HEK293 (cell line): ENCODE results near the gene TMOD2.

Experiments used
- CTCF ChIA-PET: fragments of 350-600 bp; formaldehyde crosslinking; extraction: SDS; loops from one replicate; lab custom pipeline; 2021; ENCODE audit warnings: antibody characterized with exemption; lab: Yijun Ruan, JAX
- POLR2A ChIA-PET: fragments of 300-600 bp; formaldehyde crosslinking; extraction: SDS; loops from one replicate; lab custom pipeline; 2020; ENCODE audit warnings: antibody characterized with exemption, inconsistent platforms; lab: Yijun Ruan, JAX
- H3K27ac ChIP-seq: fragments of 200-500 bp; sonication (Bioruptor generic); 2 replicates; pipeline ENCODE4 v1.5.1; 2014; ENCODE audit warnings: low read depth, low read length, control low read depth, inconsistent platforms; ENCODE audit errors: extremely low read depth
- H3K36me3 ChIP-seq, 2 experiments: fragments of 200-500 bp in 1 of 2; sonication (Bioruptor generic) in 1 of 2; 1 replicate in 1 of 2; 2 replicates in 1 of 2; pipeline ENCODE4 v1.5.1; 2014 to 2017; ENCODE audit warnings: inconsistent platforms in 2 of 2, low read length in 2 of 2; ENCODE audit not compliant: control insufficient read depth in 2 of 2, insufficient read depth in 1 of 2
- H3K4me1 ChIP-seq: fragments of 200-500 bp; sonication (Bioruptor generic); 2 replicates; pipeline ENCODE4 v1.5.1; 2014; ENCODE audit warnings: mild to moderate bottlenecking, low read length, inconsistent platforms; ENCODE audit not compliant: control insufficient read depth, insufficient read depth
- H3K4me3 ChIP-seq: 2 replicates; pipeline ENCODE4 v1.5.1; 2011; ENCODE audit warnings: low read depth, mild to moderate bottlenecking, control low read depth, low read length, moderate library complexity
- H3K9me3 ChIP-seq: fragments of 200-500 bp; sonication (Bioruptor generic); 2 replicates; pipeline ENCODE4 v1.5.1; 2014; ENCODE audit warnings: low read depth, low read length, inconsistent platforms; ENCODE audit not compliant: control insufficient read depth, insufficient read depth
- FEZF1 ChIP-seq: fragments of 450-650 bp; formaldehyde crosslinking; IDR thresholded peaks from 2 replicates; pipeline ENCODE4 v1.5.1; 2016; ENCODE audit warnings: missing biosample characterization, missing genetic modification characterization
- GLI4 ChIP-seq: fragments of 450-650 bp; formaldehyde crosslinking; IDR thresholded peaks from 2 replicates; pipeline ENCODE4 v1.5.1; 2016; ENCODE audit warnings: missing biosample characterization, missing genetic modification characterization
- IKZF3 ChIP-seq: fragments of 450-650 bp; IDR thresholded peaks from 2 replicates; pipeline ENCODE4 v1.5.0; 2018; ENCODE audit warnings: missing biosample characterization, mild to moderate bottlenecking, missing genetic modification characterization, moderate library complexity
- OSR2 ChIP-seq: fragments of 450-650 bp; formaldehyde crosslinking; IDR thresholded peaks from 2 replicates; pipeline ENCODE4 v1.5.1; 2016; ENCODE audit warnings: missing biosample characterization, missing genetic modification characterization
- SP3 ChIP-seq: fragments of 450-650 bp; formaldehyde crosslinking; IDR thresholded peaks from 2 replicates; pipeline ENCODE4 v1.5.1; 2016; ENCODE audit warnings: missing biosample characterization, missing genetic modification characterization
- ZBTB17 ChIP-seq: fragments of 450-650 bp; formaldehyde crosslinking; IDR thresholded peaks from 2 replicates; pipeline ENCODE4 v1.5.1; 2016; ENCODE audit warnings: missing biosample characterization, missing genetic modification characterization
- ZBTB21 ChIP-seq: fragments of 450-650 bp; formaldehyde crosslinking; IDR thresholded peaks from 2 replicates; pipeline ENCODE4 v1.5.1; 2017; ENCODE audit warnings: missing biosample characterization, missing genetic modification characterization
- ZBTB48 ChIP-seq: fragments of 450-650 bp; formaldehyde crosslinking; IDR thresholded peaks from 2 replicates; pipeline ENCODE4 v1.5.1; 2016; ENCODE audit warnings: missing biosample characterization, missing genetic modification characterization
- ZEB2 ChIP-seq: fragments of 450-650 bp; formaldehyde crosslinking; IDR thresholded peaks from 2 replicates; pipeline ENCODE4 v1.5.1; 2016; ENCODE audit warnings: missing biosample characterization, missing genetic modification characterization
- ZNF404 ChIP-seq: fragments of 450-650 bp; formaldehyde crosslinking; IDR thresholded peaks from 2 replicates; pipeline ENCODE4 v1.5.1; 2017; ENCODE audit warnings: missing biosample characterization, missing genetic modification characterization
- ZNF548 ChIP-seq: fragments of 450-650 bp; formaldehyde crosslinking; IDR thresholded peaks from 2 replicates; pipeline ENCODE4 v1.5.1; 2016; ENCODE audit warnings: missing biosample characterization, missing genetic modification characterization
- ZNF549 ChIP-seq: fragments of 450-650 bp; IDR thresholded peaks from 2 replicates; pipeline ENCODE4 v1.5.1; 2018; ENCODE audit warnings: missing biosample characterization, missing genetic modification characterization, mild to moderate bottlenecking, inconsistent platforms, moderate library complexity
- ZNF629 ChIP-seq: fragments of 450-650 bp; formaldehyde crosslinking; IDR thresholded peaks from 2 replicates; pipeline ENCODE4 v1.5.1; 2017; ENCODE audit warnings: missing biosample characterization, missing genetic modification characterization
- ZNF777 ChIP-seq: fragments of 450-650 bp; formaldehyde crosslinking; IDR thresholded peaks from 2 replicates; pipeline ENCODE4 v1.5.1; 2017; ENCODE audit warnings: missing biosample characterization, missing genetic modification characterization, borderline replicate concordance
- ZNF785 ChIP-seq: fragments of 450-650 bp; formaldehyde crosslinking; IDR thresholded peaks from 2 replicates; pipeline ENCODE4 v1.5.1; 2016; ENCODE audit warnings: missing biosample characterization, missing genetic modification characterization
- TF ChIP-seq, protein P1 (sequence below): fragments of 450-650 bp; formaldehyde crosslinking; IDR thresholded peaks from 2 replicates; pipeline ENCODE4 v1.5.1; 2016; ENCODE audit warnings: missing biosample characterization, missing genetic modification characterization
- TF ChIP-seq, protein P2 (sequence below): fragments of 450-650 bp; formaldehyde crosslinking; IDR thresholded peaks from 2 replicates; pipeline ENCODE4 v1.5.1; 2016; ENCODE audit warnings: missing biosample characterization, missing genetic modification characterization
- TF ChIP-seq, protein P3 (sequence below): fragments of 450-650 bp; IDR thresholded peaks from 2 replicates; pipeline ENCODE4 v1.5.1; 2018; ENCODE audit warnings: missing biosample characterization, mild to moderate bottlenecking, missing genetic modification characterization
- TF ChIP-seq, protein P4 (sequence below): fragments of 450-650 bp; formaldehyde crosslinking; IDR thresholded peaks from 2 replicates; pipeline ENCODE4 v1.5.1; 2016; ENCODE audit warnings: missing biosample characterization, missing genetic modification characterization
- TF ChIP-seq, protein P5 (sequence below): fragments of 450-650 bp; formaldehyde crosslinking; IDR thresholded peaks from 2 replicates; pipeline ENCODE4 v1.5.1; 2016; ENCODE audit warnings: missing biosample characterization, missing genetic modification characterization
- TF ChIP-seq, protein P6 (sequence below): fragments of 450-650 bp; formaldehyde crosslinking; IDR thresholded peaks from 2 replicates; pipeline ENCODE4 v1.5.1; 2016; ENCODE audit warnings: missing biosample characterization, missing genetic modification characterization, low read depth

The TMOD2 gene

DNA sequence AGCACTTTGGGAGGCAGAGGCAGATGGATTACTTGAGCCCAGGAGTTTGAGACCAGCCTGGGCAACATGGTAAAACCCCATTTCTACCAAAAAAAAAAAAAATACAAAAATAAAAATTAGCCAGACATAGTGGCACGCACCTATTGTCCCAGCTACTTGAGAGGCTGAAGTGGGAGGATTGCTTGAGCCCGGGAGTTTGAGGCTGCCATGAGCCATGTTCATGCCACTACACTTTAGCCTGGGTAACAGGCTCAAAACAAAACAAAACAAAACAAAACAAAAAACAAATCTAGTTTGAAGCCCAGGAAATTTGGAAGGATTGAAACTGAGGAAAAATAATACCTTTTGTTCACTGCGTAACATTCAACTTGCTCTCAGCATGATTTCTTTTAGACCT is 94.7 kb downstream of the TMOD2 start (continued):
- TF ChIP-seq, protein P1, sequence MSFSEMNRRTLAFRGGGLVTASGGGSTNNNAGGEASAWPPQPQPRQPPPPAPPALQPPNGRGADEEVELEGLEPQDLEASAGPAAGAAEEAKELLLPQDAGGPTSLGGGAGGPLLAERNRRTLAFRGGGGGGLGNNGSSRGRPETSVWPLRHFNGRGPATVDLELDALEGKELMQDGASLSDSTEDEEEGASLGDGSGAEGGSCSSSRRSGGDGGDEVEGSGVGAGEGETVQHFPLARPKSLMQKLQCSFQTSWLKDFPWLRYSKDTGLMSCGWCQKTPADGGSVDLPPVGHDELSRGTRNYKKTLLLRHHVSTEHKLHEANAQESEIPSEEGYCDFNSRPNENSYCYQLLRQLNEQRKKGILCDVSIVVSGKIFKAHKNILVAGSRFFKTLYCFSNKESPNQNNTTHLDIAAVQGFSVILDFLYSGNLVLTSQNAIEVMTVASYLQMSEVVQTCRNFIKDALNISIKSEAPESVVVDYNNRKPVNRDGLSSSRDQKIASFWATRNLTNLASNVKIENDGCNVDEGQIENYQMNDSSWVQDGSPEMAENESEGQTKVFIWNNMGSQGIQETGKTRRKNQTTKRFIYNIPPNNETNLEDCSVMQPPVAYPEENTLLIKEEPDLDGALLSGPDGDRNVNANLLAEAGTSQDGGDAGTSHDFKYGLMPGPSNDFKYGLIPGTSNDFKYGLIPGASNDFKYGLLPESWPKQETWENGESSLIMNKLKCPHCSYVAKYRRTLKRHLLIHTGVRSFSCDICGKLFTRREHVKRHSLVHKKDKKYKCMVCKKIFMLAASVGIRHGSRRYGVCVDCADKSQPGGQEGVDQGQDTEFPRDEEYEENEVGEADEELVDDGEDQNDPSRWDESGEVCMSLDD = no peak
- TF ChIP-seq ZBTB48 (tag by site-specific recombination) = no peak

DNA sequence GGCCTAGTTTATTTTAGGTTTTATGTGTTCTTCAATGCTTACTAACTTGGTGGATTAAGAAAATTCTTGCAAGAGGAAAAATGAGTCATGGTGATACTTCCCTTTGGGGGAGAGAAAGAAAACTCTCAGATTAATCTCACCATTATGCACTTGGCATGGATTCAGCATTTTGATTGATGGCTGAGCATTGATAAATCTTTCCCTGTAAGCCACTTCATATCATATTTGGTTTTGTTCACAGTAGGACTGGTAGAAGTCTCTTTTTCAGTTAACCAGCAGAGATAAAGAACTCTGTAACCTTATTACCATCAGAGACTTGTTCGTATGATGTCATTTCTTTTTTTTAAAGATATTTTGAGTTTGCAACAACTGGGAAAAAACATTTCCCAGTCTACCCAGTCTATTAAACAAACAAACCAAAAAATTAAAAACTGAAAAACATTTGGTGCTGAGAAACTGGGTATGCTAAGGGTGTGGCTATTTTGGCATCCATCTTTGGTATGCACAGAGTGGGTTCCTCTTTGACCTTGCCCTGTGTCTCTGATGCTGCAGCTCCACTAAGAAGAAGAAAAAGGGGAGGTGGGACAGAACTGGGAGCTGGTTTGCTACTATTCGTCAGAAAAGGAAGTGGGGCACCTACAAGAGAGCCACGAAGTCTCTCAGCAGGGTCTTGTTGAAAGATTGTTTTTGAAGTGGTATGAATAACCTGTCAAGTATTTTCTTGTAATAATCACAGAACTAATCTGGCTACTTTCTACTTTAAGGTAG is 95.2 kb downstream of the TMOD2 start:
- no peaks in the 10 kb centered on the region for H3K36me3 ChIP-seq
- POLR2A ChIA-PET = no interaction called here
- no peaks in the 10 kb centered on the region for H3K9me3 ChIP-seq
- CTCF ChIA-PET = no interaction called here
- H3K4me1 ChIP-seq = peaks cover 24% of the 10 kb centered on the region
- no peak overlapping the region for H3K4me3 ChIP-seq
- no peak overlapping the region for H3K27ac ChIP-seq
- TF ChIP-seq, protein P2, sequence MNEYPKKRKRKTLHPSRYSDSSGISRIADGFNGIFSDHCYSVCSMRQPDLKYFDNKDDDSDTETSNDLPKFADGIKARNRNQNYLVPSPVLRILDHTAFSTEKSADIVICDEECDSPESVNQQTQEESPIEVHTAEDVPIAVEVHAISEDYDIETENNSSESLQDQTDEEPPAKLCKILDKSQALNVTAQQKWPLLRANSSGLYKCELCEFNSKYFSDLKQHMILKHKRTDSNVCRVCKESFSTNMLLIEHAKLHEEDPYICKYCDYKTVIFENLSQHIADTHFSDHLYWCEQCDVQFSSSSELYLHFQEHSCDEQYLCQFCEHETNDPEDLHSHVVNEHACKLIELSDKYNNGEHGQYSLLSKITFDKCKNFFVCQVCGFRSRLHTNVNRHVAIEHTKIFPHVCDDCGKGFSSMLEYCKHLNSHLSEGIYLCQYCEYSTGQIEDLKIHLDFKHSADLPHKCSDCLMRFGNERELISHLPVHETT (tag by site-specific recombination) = no peak
- TF ChIP-seq, protein P3, sequence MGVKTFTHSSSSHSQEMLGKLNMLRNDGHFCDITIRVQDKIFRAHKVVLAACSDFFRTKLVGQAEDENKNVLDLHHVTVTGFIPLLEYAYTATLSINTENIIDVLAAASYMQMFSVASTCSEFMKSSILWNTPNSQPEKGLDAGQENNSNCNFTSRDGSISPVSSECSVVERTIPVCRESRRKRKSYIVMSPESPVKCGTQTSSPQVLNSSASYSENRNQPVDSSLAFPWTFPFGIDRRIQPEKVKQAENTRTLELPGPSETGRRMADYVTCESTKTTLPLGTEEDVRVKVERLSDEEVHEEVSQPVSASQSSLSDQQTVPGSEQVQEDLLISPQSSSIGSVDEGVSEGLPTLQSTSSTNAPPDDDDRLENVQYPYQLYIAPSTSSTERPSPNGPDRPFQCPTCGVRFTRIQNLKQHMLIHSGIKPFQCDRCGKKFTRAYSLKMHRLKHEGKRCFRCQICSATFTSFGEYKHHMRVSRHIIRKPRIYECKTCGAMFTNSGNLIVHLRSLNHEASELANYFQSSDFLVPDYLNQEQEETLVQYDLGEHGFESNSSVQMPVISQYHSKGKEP = 0 out of 2 replicates have a peak, but pooled peaks have one; percentile 27
- TF ChIP-seq, protein P4, sequence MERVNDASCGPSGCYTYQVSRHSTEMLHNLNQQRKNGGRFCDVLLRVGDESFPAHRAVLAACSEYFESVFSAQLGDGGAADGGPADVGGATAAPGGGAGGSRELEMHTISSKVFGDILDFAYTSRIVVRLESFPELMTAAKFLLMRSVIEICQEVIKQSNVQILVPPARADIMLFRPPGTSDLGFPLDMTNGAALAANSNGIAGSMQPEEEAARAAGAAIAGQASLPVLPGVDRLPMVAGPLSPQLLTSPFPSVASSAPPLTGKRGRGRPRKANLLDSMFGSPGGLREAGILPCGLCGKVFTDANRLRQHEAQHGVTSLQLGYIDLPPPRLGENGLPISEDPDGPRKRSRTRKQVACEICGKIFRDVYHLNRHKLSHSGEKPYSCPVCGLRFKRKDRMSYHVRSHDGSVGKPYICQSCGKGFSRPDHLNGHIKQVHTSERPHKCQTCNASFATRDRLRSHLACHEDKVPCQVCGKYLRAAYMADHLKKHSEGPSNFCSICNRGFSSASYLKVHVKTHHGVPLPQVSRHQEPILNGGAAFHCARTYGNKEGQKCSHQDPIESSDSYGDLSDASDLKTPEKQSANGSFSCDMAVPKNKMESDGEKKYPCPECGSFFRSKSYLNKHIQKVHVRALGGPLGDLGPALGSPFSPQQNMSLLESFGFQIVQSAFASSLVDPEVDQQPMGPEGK (tag by site-specific recombination) = 0 out of 2 replicates have a peak, but pooled peaks have one; percentile 20
- TF ChIP-seq GLI4 (tag by site-specific recombination) (no peak), ZBTB21 (tag by site-specific recombination) (peak; percentile 64; the same call in 1 of the 2 replicates), ZNF785 (tag by site-specific recombination) (no peak), ZNF404 (tag by site-specific recombination) (no peak), SP3 (tag by site-specific recombination) (no peak), ZBTB17 (tag by site-specific recombination) (no peak), OSR2 (tag by site-specific recombination) (peak; percentile 69), ZNF777 (no peak), IKZF3 (tag by site-specific recombination) (peak; percentile 59; the same call in 1 of the 2 replicates), FEZF1 (peak; percentile 73), ZNF629 (tag by site-specific recombination) (peak; percentile 84), ZNF548 (tag by site-specific recombination) (no peak), ZNF549 (tag by site-specific recombination) (no peak), ZEB2 (tag by site-specific recombination) (peak; percentile 67; the same call in 1 of the 2 replicates)
- TF ChIP-seq, protein P5, sequence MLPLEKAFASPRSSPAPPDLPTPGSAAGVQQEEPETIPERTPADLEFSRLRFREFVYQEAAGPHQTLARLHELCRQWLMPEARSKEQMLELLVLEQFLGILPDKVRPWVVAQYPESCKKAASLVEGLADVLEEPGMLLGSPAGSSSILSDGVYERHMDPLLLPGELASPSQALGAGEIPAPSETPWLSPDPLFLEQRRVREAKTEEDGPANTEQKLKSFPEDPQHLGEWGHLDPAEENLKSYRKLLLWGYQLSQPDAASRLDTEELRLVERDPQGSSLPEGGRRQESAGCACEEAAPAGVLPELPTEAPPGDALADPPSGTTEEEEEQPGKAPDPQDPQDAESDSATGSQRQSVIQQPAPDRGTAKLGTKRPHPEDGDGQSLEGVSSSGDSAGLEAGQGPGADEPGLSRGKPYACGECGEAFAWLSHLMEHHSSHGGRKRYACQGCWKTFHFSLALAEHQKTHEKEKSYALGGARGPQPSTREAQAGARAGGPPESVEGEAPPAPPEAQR (tag by site-specific recombination) = no peak
- TF ChIP-seq, protein P6, sequence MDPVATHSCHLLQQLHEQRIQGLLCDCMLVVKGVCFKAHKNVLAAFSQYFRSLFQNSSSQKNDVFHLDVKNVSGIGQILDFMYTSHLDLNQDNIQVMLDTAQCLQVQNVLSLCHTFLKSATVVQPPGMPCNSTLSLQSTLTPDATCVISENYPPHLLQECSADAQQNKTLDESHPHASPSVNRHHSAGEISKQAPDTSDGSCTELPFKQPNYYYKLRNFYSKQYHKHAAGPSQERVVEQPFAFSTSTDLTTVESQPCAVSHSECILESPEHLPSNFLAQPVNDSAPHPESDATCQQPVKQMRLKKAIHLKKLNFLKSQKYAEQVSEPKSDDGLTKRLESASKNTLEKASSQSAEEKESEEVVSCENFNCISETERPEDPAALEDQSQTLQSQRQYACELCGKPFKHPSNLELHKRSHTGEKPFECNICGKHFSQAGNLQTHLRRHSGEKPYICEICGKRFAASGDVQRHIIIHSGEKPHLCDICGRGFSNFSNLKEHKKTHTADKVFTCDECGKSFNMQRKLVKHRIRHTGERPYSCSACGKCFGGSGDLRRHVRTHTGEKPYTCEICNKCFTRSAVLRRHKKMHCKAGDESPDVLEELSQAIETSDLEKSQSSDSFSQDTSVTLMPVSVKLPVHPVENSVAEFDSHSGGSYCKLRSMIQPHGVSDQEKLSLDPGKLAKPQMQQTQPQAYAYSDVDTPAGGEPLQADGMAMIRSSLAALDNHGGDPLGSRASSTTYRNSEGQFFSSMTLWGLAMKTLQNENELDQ (tag by site-specific recombination) = no peak
